ENCODE measurements around the gene GYS2.

The GYS2 gene

GRCh38 chr12:21551841-21552465 lies 52.7 kb downstream of the GYS2 start:
- H3K9me3 ChIP-seq: no peaks in the 10 kb centered on the region
- no peaks in the 10 kb centered on the region for H3K36me3 ChIP-seq
- no peak for TF ChIP-seq CTCF (IDR thresholded peaks at IDR 0.05)
- no peaks in the 10 kb centered on the region for H3K27me3 ChIP-seq
- no peak overlapping the region for H3K4me3 ChIP-seq (ENCODE audit: low read depth in 1 of 2, low read length in 1 of 2)
- H3K4me1 ChIP-seq (ENCODE audit: control insufficient read depth in 1 of 2, insufficient read depth in 1 of 2, low read depth in 1 of 2, low read length in 1 of 2): no peaks in the 10 kb centered on the region
- H3K27ac ChIP-seq: no peak overlapping the region

GRCh38 chr12:21547437-21547836 lies 57.2 kb downstream of the GYS2 start:
- Histone ChIP-seq H3K27ac (no peak overlapping the region), H3K9me3 (no peaks in the 10 kb centered on the region), H3K4me3 (ENCODE audit: low read depth in 1 of 2, low read length in 1 of 2) (no peak overlapping the region), H3K36me3 (no peaks in the 10 kb centered on the region), H3K27me3 (no peaks in the 10 kb centered on the region), H3K4me1 (ENCODE audit: control insufficient read depth in 1 of 2, insufficient read depth in 1 of 2, low read depth in 1 of 2, low read length in 1 of 2) (no peaks in the 10 kb centered on the region)
- TF ChIP-seq CTCF (IDR thresholded peaks at IDR 0.05): no peak

GRCh38 chr12:21546716-21547115 lies 57.9 kb downstream of the GYS2 start:
- no peaks in the 10 kb centered on the region for H3K4me1 ChIP-seq (ENCODE audit: control insufficient read depth in 1 of 2, insufficient read depth in 1 of 2, low read depth in 1 of 2, low read length in 1 of 2)
- H3K27ac ChIP-seq: no peak overlapping the region
- no peak for TF ChIP-seq CTCF (IDR thresholded peaks at IDR 0.05)

GRCh38 chr12:21545557-21545956 lies 59.1 kb downstream of the GYS2 start:
- no peaks in the 10 kb centered on the region for H3K36me3 ChIP-seq
- TF ChIP-seq CTCF (IDR thresholded peaks at IDR 0.05): no peak

More at GRCh38 chr12:21546716-21547115, 57.9 kb downstream of the GYS2 start:
- Histone ChIP-seq H3K9me3 (no peaks in the 10 kb centered on the region), H3K36me3 (no peaks in the 10 kb centered on the region), H3K27me3 (no peaks in the 10 kb centered on the region), H3K4me3 (ENCODE audit: low read depth in 1 of 2, low read length in 1 of 2) (no peak overlapping the region)

GRCh38 chr12:21543151-21543550 lies 61.5 kb downstream of the GYS2 start:
- no peaks in the 10 kb centered on the region for H3K9me3 ChIP-seq
- H3K4me3 ChIP-seq (ENCODE audit: low read depth in 1 of 2, low read length in 1 of 2): no peak overlapping the region
- no peak for TF ChIP-seq CTCF (IDR thresholded peaks at IDR 0.05)
- no peaks in the 10 kb centered on the region for H3K36me3 ChIP-seq
- no peak overlapping the region for H3K27ac ChIP-seq
- H3K4me1 ChIP-seq (ENCODE audit: control insufficient read depth in 1 of 2, insufficient read depth in 1 of 2, low read depth in 1 of 2, low read length in 1 of 2): no peaks in the 10 kb centered on the region
- no peaks in the 10 kb centered on the region for H3K27me3 ChIP-seq

More at GRCh38 chr12:21545557-21545956, 59.1 kb downstream of the GYS2 start:
- no peaks in the 10 kb centered on the region for H3K9me3 ChIP-seq
- no peaks in the 10 kb centered on the region for H3K27me3 ChIP-seq
- H3K4me3 ChIP-seq (ENCODE audit: low read depth in 1 of 2, low read length in 1 of 2): no peak overlapping the region
- H3K27ac ChIP-seq: no peak overlapping the region
- H3K4me1 ChIP-seq (ENCODE audit: control insufficient read depth in 1 of 2, insufficient read depth in 1 of 2, low read depth in 1 of 2, low read length in 1 of 2): no peaks in the 10 kb centered on the region
